Upper lobe of right lung (tissue), 1 donor: ENCODE data around the gene SLC12A7. TPM values are rescaled to one million over a fixed set of nuclear protein-coding genes. Genes with fewer than 3 reads are reported as not detected.

Experiments used
- ATAC-seq: fragments of 200-7000 bp; cut with Tn5 transposase; one replicate; pipeline ENCODE4 v1.9.1; 2020; ENCODE audit warnings: mild to moderate bottlenecking, moderate library complexity
- DNase-seq: peaks from one replicate; pipeline ENCODE4 v3.0.0-alpha.2; 2020
- H3K27ac ChIP-seq: fragments of 200-600 bp; one replicate; pipeline ENCODE4 v1.8.0; 2022
- H3K27me3 ChIP-seq: fragments of 200-600 bp; one replicate; pipeline ENCODE4 v1.8.0; 2022; ENCODE audit warnings: mild to moderate bottlenecking
- H3K36me3 ChIP-seq: fragments of 200-600 bp; one replicate; pipeline ENCODE4 v1.8.0; 2022
- H3K4me1 ChIP-seq: fragments of 200-600 bp; one replicate; pipeline ENCODE4 v1.8.0; 2022
- H3K4me3 ChIP-seq: fragments of 200-600 bp; one replicate; pipeline ENCODE4 v1.8.0; 2022; ENCODE audit warnings: mild to moderate bottlenecking
- H3K9me3 ChIP-seq: fragments of 200-600 bp; one replicate; pipeline ENCODE4 v1.8.0; 2022
- CTCF ChIP-seq: fragments of 200-600 bp; IDR thresholded peaks from one replicate; pipeline ENCODE4 v1.8.0; 2022; ENCODE audit warnings: antibody characterized with exemption
- intact Hi-C: fragments of 100-400 bp; cut with DNase I; formaldehyde crosslinking; loops from one replicate; pipeline ENCODE4 v1.11.0; 2022
- total RNA-seq: library from RNA; stranded (reverse); fragmentation: NEBNext Ultra II Directional; extraction: Animal tissue kit (Norgen Biotek cat#: 25700); gene quantifications from one replicate; pipeline ENCODE4 v1.2.1, GENCODE V29; 2021
- donor health status: DM: no; HTN: yes; CAD: no; lungs with severe emphysema.

SLC12A7 gene
- total RNA-seq, 1 donor from 2014 or later, result 49.6 TPM

GRCh38 chr5:1124205-1125029 is 12.6 kb upstream of the SLC12A7 start:
- Histone ChIP-seq H3K4me3 (no peak overlapping the region), H3K4me1 (peaks cover 15% of the 10 kb centered on the region), H3K27me3 (no peaks in the 10 kb centered on the region), H3K36me3 (no peaks in the 10 kb centered on the region), H3K27ac (peak overlapping the region; percentile 63), H3K9me3 (no peaks in the 10 kb centered on the region)
- intact Hi-C loops, result no loop called here
- TF ChIP-seq CTCF, result no peak
- DNase-seq (no peak), ATAC-seq (no peak)

- peaks cover 17% of the 10 kb centered on the region for H3K4me1 ChIP-seq
- ATAC-seq (no peak), DNase-seq (no peak)
- no peak overlapping the region for H3K4me3 ChIP-seq
- H3K36me3 ChIP-seq, result no peaks in the 10 kb centered on the region
- no peaks in the 10 kb centered on the region for H3K9me3 ChIP-seq
- no peaks in the 10 kb centered on the region for H3K27me3 ChIP-seq
- TF ChIP-seq CTCF, result no peak
- intact Hi-C loops, result no loop called here
- no peak overlapping the region for H3K27ac ChIP-seq
These were observed 11.7 kb upstream of the SLC12A7 start for GRCh38 chr5:1123418-1124147.

- no peak for ATAC-seq
- intact Hi-C loops, result no loop called here
- H3K4me1 ChIP-seq, result peaks cover 11% of the 10 kb centered on the region
- no peak overlapping the region for H3K4me3 ChIP-seq
- TF ChIP-seq CTCF, result no peak
- H3K27me3 ChIP-seq, result no peaks in the 10 kb centered on the region
- no peak for DNase-seq
- no peak overlapping the region for H3K27ac ChIP-seq
- no peaks in the 10 kb centered on the region for H3K36me3 ChIP-seq
- H3K9me3 ChIP-seq, result no peaks in the 10 kb centered on the region
These were observed 10.8 kb upstream of the SLC12A7 start for GRCh38 chr5:1122511-1123294.

- DNase-seq (no peak), ATAC-seq (no peak)
- Histone ChIP-seq H3K9me3 (no peaks in the 10 kb centered on the region), H3K4me3 (no peak overlapping the region), H3K36me3 (no peaks in the 10 kb centered on the region), H3K4me1 (peaks cover 10% of the 10 kb centered on the region), H3K27ac (no peak overlapping the region), H3K27me3 (no peaks in the 10 kb centered on the region)
- intact Hi-C loops, result no loop called here
- TF ChIP-seq CTCF, result no peak
These were observed 10.0 kb upstream of the SLC12A7 start for GRCh38 chr5:1121891-1122290.

GRCh38 chr5:1121044-1121443 is 9.2 kb upstream of the SLC12A7 start:
- Histone ChIP-seq H3K36me3 (no peaks in the 10 kb centered on the region), H3K4me1 (peaks cover 10% of the 10 kb centered on the region), H3K4me3 (no peak overlapping the region), H3K27ac (no peak overlapping the region), H3K9me3 (no peaks in the 10 kb centered on the region), H3K27me3 (no peaks in the 10 kb centered on the region)
- no peak for TF ChIP-seq CTCF
- DNase-seq (no peak), ATAC-seq (no peak)
- intact Hi-C loops, result no loop called here
